Tibial nerve (tissue), 4 donors: Measurements from ENCODE around the gene HYCC1.

Experiments
- CTCF ChIP-seq, 5 experiments: fragments of 200-600 bp in 3 of 5; fragments of 450-650 bp in 2 of 5; sonication (generic) in 3 of 5; IDR thresholded peaks; one replicate each; pipeline ENCODE4 v1.5.1; 2016 to 2019; ENCODE audit warnings: antibody characterized with exemption in 5 of 5, mild to moderate bottlenecking in 3 of 5, moderate library complexity in 2 of 5
- EP300 ChIP-seq, 2 donors: sonication (generic); formaldehyde crosslinking; IDR thresholded peaks; one replicate each; pipeline ENCODE4 v1.6.1; 2017; ENCODE audit warnings: antibody characterized with exemption in 2 of 2, mild to moderate bottlenecking in 1 of 2
- POLR2A ChIP-seq, 2 donors: fragments of 450-650 bp; IDR thresholded peaks; one replicate each; pipeline ENCODE4 v1.6.1; 2017; ENCODE audit warnings: antibody characterized with exemption in 2 of 2, mild to moderate bottlenecking in 2 of 2, moderate library complexity in 2 of 2

- TF ChIP-seq POLR2A (IDR thresholded peaks at IDR 0.05) (no peak), CTCF (IDR thresholded peaks at IDR 0.05) (no peak), EP300 (IDR thresholded peaks at IDR 0.05) (no peak)
Observed at GRCh38 chr7:22979861-22980260, 34.1 kb downstream of the HYCC1 start.
